ENCODE data around the gene SPPL3. TPM values are rescaled to one million over a fixed set of nuclear protein-coding genes. Genes with fewer than 3 reads are reported as not detected.

The SPPL3 gene
- total RNA-seq, 4 donors from 2014 or later, result 5.4 to 82.7 (median 23.2) TPM

GRCh38 chr12:120866108-120866507 lies 38.0 kb downstream of the SPPL3 start:
- Histone ChIP-seq H3K27me3 (no peaks in the 10 kb centered on the region), H3K36me3 (no peaks in the 10 kb centered on the region), H3K4me1 (peaks cover 0 to 4% of the 10 kb centered on the region in 2 donors), H3K9me3 (no peaks in the 10 kb centered on the region), H3K4me3 (no peak overlapping the region), H3K27ac (no peak overlapping the region)
- TF ChIP-seq POLR2A (IDR thresholded peaks at IDR 0.05), result no peak
- intact Hi-C loops (cut with DNase I; ENCODE audit: low total_unique reads), result no loop called here
- no peak for DNase-seq

- no peak for TF ChIP-seq CTCF (IDR thresholded peaks at IDR 0.05)
- TF ChIP-seq POLR2A (IDR thresholded peaks at IDR 0.05), result no peak
- H3K36me3 ChIP-seq, result no peaks in the 10 kb centered on the region
- peaks cover 0 to 4% of the 10 kb centered on the region in 2 donors for H3K4me1 ChIP-seq
- H3K9me3 ChIP-seq, result no peaks in the 10 kb centered on the region
- DNase-seq, result no peak
- no peaks in the 10 kb centered on the region for H3K27me3 ChIP-seq
- H3K27ac ChIP-seq, result no peak overlapping the region
- intact Hi-C loops (cut with DNase I; ENCODE audit: low total_unique reads), result no loop called here
- no peak overlapping the region for H3K4me3 ChIP-seq
Observed at GRCh38 chr12:120865098-120865497, 39.1 kb downstream of the SPPL3 start.

- intact Hi-C loops (cut with DNase I; ENCODE audit: low total_unique reads), result no loop called here
Observed at GRCh38 chr12:120862664-120863063, 41.5 kb downstream of the SPPL3 start.

GRCh38 chr12:120861074-120861795 lies 42.9 kb downstream of the SPPL3 start:
- DNase-seq, result no peak
- TF ChIP-seq POLR2A (IDR thresholded peaks at IDR 0.05), result no peak
- no peak for TF ChIP-seq CTCF (IDR thresholded peaks at IDR 0.05)
- no peaks in the 10 kb centered on the region for H3K27me3 ChIP-seq

More at GRCh38 chr12:120862664-120863063, 41.5 kb downstream of the SPPL3 start:
- no peaks in the 10 kb centered on the region for H3K27me3 ChIP-seq
- TF ChIP-seq POLR2A (IDR thresholded peaks at IDR 0.05), result no peak
- no peak for TF ChIP-seq CTCF (IDR thresholded peaks at IDR 0.05)
- H3K4me1 ChIP-seq, result peaks cover 0 to 4% of the 10 kb centered on the region in 2 donors
- no peaks in the 10 kb centered on the region for H3K36me3 ChIP-seq
- H3K27ac ChIP-seq, result no peak overlapping the region
- H3K4me3 ChIP-seq, result no peak overlapping the region
- DNase-seq, result no peak
- H3K9me3 ChIP-seq, result no peaks in the 10 kb centered on the region

GRCh38 chr12:120858306-120859088 lies 45.7 kb downstream of the SPPL3 start:
- TF ChIP-seq POLR2A (IDR thresholded peaks at IDR 0.05) (no peak), CTCF (IDR thresholded peaks at IDR 0.05) (no peak)
- intact Hi-C loops (cut with DNase I; ENCODE audit: low total_unique reads), result no loop called here
- Histone ChIP-seq H3K36me3 (no peaks in the 10 kb centered on the region), H3K4me3 (no peak overlapping the region), H3K4me1 (peaks cover 3% of the 10 kb centered on the region in 2 donors), H3K9me3 (no peaks in the 10 kb centered on the region), H3K27ac (no peak overlapping the region), H3K27me3 (no peaks in the 10 kb centered on the region)
- no peak for DNase-seq

More at GRCh38 chr12:120861074-120861795, 42.9 kb downstream of the SPPL3 start:
- Histone ChIP-seq H3K4me3 (no peak overlapping the region), H3K27ac (no peak overlapping the region), H3K4me1 (peaks cover 0 to under 1% of the 10 kb centered on the region in 2 donors), H3K9me3 (no peaks in the 10 kb centered on the region), H3K36me3 (no peaks in the 10 kb centered on the region)
- intact Hi-C loops (cut with DNase I; ENCODE audit: low total_unique reads), result no loop called here
